GM21367 (cell line): Measurements from ENCODE around the gene ELP5.

Experiments used
- ATAC-seq: cut with Tn5 transposase; IDR thresholded peaks from one replicate; pipeline ENCODE4 v1.9.1; 2021; ENCODE audit not compliant: unreplicated experiment

Gene ELP5

GRCh38 chr17:7282752-7283321 lies 30.8 kb downstream of the ELP5 start:
- no peak for ATAC-seq

- no peak for ATAC-seq
Observed at GRCh38 chr17:7283471-7284216, 31.6 kb downstream of the ELP5 start.

GRCh38 chr17:7284911-7285310 lies 32.9 kb downstream of the ELP5 start:
- no peak for ATAC-seq

GRCh38 chr17:7285679-7286078 lies 33.7 kb downstream of the ELP5 start:
- ATAC-seq = no peak

- no peak for ATAC-seq
Observed at GRCh38 chr17:7289256-7290032, 37.4 kb downstream of the ELP5 start.

GRCh38 chr17:7290166-7290565 lies 38.2 kb downstream of the ELP5 start:
- no peak for ATAC-seq

- ATAC-seq = no peak
Observed at GRCh38 chr17:7290685-7291084, 38.7 kb downstream of the ELP5 start.

GRCh38 chr17:7292194-7292593 lies 40.2 kb downstream of the ELP5 start:
- ATAC-seq = no peak

GRCh38 chr17:7292729-7293128 lies 40.7 kb downstream of the ELP5 start:
- ATAC-seq = no peak

- ATAC-seq = no peak
Observed at GRCh38 chr17:7293159-7293558, 41.1 kb downstream of the ELP5 start.

- ATAC-seq = no peak
Observed at GRCh38 chr17:7293816-7294613, 42.0 kb downstream of the ELP5 start.

GRCh38 chr17:7294614-7295153 lies 42.7 kb downstream of the ELP5 start, which contains the start of gene YBX2:
Gene YBX2, minus strand, starts transcription at chr17:7294639. Its CDS starts 139 bp downstream, at chr17:7294500.
- no peak for ATAC-seq

- ATAC-seq = no peak
Observed at GRCh38 chr17:7295230-7296180, 43.5 kb downstream of the ELP5 start.

GRCh38 chr17:7296189-7296861 lies 44.3 kb downstream of the ELP5 start:
- no peak for ATAC-seq

GRCh38 chr17:7304179-7304578 lies 52.2 kb downstream of the ELP5 start:
- ATAC-seq = no peak

GRCh38 chr17:7306911-7307685 lies 55.1 kb downstream of the ELP5 start, which contains the start of gene EIF5A:
Gene EIF5A, plus strand, starts transcription at chr17:7307628. Its CDS starts 2,008 bp downstream, at chr17:7309636.
- ATAC-seq = peak; percentile 53

- peak; percentile 4 for ATAC-seq
Observed at GRCh38 chr17:7307686-7308624, 55.9 kb downstream of the ELP5 start.
